Stimulated activated naive CD8-positive, alpha-beta T cell treated with anti-CD3 and anti-CD28 coated beads, Interleukin-15, Interleukin-2, amounts not matched to agents 100 ng/mL and 50 ng/mL, for 24 hours (primary cell): Measurements from ENCODE around the gene CNN1.
"Not testable (repeated sequence)": the region's sequence is repeated elsewhere in the genome, so short reads cannot be mapped to it uniquely, and the experiment has no call there.

ENCODE experiments used
- H3K27ac Mint-ChIP-seq: one replicate; pipeline ENCODE4 v1.8.0; 2021; ENCODE audit warnings: mild to moderate bottlenecking, mixed read lengths
- H3K27me3 Mint-ChIP-seq: one replicate; pipeline ENCODE4 v1.8.0; 2021; ENCODE audit warnings: mixed read lengths
- H3K36me3 Mint-ChIP-seq: one replicate; pipeline ENCODE4 v1.8.0; 2021; ENCODE audit warnings: low read depth, mixed read lengths
- H3K4me1 Mint-ChIP-seq: one replicate; pipeline ENCODE4 v1.8.0; 2021; ENCODE audit warnings: low read depth, mixed read lengths
- H3K4me3 Mint-ChIP-seq: one replicate; pipeline ENCODE4 v1.8.0; 2021; ENCODE audit warnings: mild to moderate bottlenecking, mixed read lengths
- H3K9me3 Mint-ChIP-seq: one replicate; pipeline ENCODE4 v1.8.0; 2021; ENCODE audit warnings: mixed read lengths

CNN1 gene

GRCh38 chr19:11570039-11570462 is 31.4 kb downstream of the CNN1 start:
- H3K36me3 Mint-ChIP-seq: peaks cover 4% of the 10 kb centered on the region
- no peaks in the 10 kb centered on the region for H3K9me3 Mint-ChIP-seq
- H3K4me3 Mint-ChIP-seq: no peak overlapping the region
- H3K4me1 Mint-ChIP-seq: peaks cover 24% of the 10 kb centered on the region
- H3K27ac Mint-ChIP-seq: peak overlapping the region; percentile 11
- H3K27me3 Mint-ChIP-seq: no peaks in the 10 kb centered on the region

DNA sequence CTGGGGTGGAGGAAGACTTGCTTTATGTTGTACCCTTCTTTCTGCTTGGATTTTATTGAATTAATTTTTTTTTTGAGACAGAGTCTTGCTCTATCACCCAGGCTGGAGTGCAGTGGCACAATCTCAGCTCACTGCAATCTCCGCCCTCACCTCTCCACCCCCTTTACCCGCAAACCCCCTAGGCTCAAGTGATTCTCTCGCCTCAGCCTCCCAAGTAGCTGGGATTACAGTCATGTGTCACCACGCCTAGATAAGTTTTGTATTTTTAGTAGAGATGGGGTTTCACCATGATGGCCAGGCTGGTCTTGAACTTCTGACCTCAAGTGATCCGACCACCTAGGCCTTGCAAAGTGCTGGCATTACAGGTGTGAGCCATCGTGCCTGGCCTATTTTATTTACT is 34.7 kb downstream of the CNN1 start:
- not testable (repeated sequence) for H3K36me3 Mint-ChIP-seq, H3K27ac Mint-ChIP-seq, H3K9me3 Mint-ChIP-seq, H3K4me3 Mint-ChIP-seq, H3K27me3 Mint-ChIP-seq
- H3K4me1 Mint-ChIP-seq: peaks cover 22% of the 10 kb centered on the region

DNA sequence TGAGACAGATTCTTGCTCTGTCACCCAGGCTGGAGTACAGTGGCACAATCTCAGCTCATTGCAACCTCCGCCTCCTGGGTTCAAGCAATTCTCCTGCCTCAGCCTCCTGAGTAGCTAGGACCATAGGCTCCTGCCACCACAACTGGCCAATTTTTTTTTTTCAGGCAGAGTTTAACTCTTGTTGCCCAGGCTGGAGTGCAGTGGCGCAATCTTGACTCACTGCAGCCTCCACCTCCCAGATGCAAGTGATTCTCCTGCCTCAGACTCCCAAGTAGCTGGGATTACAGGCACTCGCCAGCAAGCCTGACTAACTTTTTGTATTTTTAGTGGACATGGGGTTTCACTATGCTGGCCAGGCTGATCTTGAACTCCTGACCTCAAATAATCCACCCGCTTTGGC is 35.1 kb downstream of the CNN1 start:
- peaks cover 18% of the 10 kb centered on the region for H3K4me1 Mint-ChIP-seq
- not testable (repeated sequence) for H3K4me3 Mint-ChIP-seq, H3K9me3 Mint-ChIP-seq, H3K27me3 Mint-ChIP-seq, H3K36me3 Mint-ChIP-seq, H3K27ac Mint-ChIP-seq

- peaks cover 21% of the 10 kb centered on the region for H3K4me1 Mint-ChIP-seq
- H3K4me3 Mint-ChIP-seq: no peak overlapping the region
- H3K36me3 Mint-ChIP-seq: no peaks in the 10 kb centered on the region
Measured at GRCh38 chr19:11574689-11575088, 36.0 kb downstream of the CNN1 start.

GRCh38 chr19:11576227-11576626 is 37.6 kb downstream of the CNN1 start:
- H3K36me3 Mint-ChIP-seq: no peaks in the 10 kb centered on the region
- H3K4me3 Mint-ChIP-seq: no peak overlapping the region
- no peaks in the 10 kb centered on the region for H3K27me3 Mint-ChIP-seq
- H3K9me3 Mint-ChIP-seq: no peaks in the 10 kb centered on the region
- peaks cover 32% of the 10 kb centered on the region for H3K4me1 Mint-ChIP-seq
- H3K27ac Mint-ChIP-seq: no peak overlapping the region

More at GRCh38 chr19:11574689-11575088, 36.0 kb downstream of the CNN1 start:
- H3K27ac Mint-ChIP-seq: peak overlapping the region; percentile 72
- no peaks in the 10 kb centered on the region for H3K27me3 Mint-ChIP-seq
- no peaks in the 10 kb centered on the region for H3K9me3 Mint-ChIP-seq

DNA sequence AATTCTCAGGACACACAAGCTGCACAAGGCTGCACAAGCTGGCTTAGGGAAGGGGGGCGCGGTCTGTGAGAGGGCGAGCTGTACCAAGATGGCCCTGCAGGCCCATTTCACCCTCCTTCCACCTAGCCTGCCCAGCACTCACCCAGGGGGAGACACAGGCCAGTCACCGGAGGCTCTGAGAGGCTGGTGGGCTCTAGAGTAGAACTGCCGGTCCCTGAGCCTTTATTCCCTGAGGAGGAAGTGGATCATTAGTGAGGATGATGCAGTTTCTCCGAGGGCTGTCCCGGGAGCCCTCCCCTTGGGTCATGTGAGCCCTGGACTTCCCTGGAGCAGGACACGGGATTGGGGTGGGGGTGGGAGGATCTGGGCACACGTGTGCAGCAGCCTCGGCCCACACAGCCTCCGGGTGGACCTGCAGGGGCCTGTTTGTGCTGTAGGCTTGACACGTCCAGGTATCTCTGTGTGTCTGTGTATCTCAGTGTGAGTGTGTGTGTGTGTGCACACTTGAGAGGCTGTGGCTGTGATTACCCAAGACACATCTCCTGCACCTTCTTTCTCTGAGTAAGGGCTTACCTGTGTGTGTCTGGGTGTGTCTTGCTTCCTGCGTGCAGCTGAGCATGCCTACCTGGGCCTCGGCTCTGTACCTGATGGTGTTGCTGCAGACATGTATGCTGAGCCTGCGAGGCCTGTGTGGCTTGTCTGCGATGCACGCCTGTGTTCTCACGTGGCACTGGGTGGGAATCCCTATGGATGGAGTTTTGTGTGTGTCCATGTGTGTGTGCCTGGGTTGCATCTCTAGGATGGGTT is 39.0 kb downstream of the CNN1 start, which contains the start of gene ACP5:
ACP5 (minus strand) TSS at position 195 of the 807 bp plus-strand sequence. CDS start 328 bp downstream, outside the sequence.
- no peaks in the 10 kb centered on the region for H3K9me3 Mint-ChIP-seq
- H3K36me3 Mint-ChIP-seq: no peaks in the 10 kb centered on the region
- peak within 1 kb of the TSS; percentile 52 for H3K4me3 Mint-ChIP-seq
- H3K27ac Mint-ChIP-seq: no peak within 1 kb of the TSS
- no peaks in the 10 kb centered on the region for H3K27me3 Mint-ChIP-seq
- peaks cover 43% of the 10 kb centered on the region for H3K4me1 Mint-ChIP-seq

DNA sequence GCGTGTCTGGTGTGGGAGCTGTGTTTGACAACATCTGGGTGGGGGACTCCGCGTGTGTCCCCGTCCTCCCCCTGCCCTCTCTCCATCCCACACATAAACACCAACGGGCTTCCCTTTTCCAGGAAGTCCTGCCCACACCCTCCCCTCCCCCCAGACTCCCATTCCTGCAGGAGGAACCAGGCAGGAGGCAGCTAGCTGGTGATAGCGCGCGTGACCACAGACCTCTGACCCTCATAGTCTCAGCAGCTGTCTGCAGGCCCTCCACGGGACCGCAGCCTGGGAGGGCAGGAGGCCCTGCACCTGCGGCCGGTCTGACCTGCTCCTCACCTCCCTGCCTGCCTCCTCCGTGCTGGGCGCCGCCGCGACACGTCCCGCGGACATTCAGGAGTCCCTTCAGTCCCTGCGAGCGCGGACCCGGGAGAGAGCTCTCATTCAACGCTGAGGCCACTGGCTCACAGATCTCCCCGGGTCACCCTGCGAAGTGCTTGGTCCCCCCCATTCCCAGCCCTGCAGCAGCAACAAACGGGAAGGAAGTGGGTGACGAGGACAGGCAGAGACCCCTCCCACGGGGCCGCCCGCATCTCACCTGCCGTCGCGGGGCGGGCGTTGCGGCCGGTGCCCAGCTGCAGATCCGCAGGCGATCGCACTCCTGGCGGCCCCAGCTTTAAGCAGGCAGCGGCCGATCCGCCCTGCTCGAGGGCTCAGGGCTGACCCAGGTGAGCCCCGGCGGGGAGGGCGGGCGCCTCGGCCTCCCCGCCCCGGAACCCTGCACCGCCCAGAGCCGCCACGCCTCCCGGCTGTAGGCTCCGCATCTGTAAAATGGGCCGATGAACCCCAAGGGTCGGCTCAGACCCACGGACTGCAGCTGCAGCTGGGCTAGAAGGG is 39.8 kb downstream of the CNN1 start:
- H3K4me1 Mint-ChIP-seq: peaks cover 46% of the 10 kb centered on the region
- H3K27ac Mint-ChIP-seq: no peak overlapping the region
- no peaks in the 10 kb centered on the region for H3K9me3 Mint-ChIP-seq
- H3K27me3 Mint-ChIP-seq: no peaks in the 10 kb centered on the region
- H3K36me3 Mint-ChIP-seq: no peaks in the 10 kb centered on the region
- peak overlapping the region; percentile 64 for H3K4me3 Mint-ChIP-seq

DNA sequence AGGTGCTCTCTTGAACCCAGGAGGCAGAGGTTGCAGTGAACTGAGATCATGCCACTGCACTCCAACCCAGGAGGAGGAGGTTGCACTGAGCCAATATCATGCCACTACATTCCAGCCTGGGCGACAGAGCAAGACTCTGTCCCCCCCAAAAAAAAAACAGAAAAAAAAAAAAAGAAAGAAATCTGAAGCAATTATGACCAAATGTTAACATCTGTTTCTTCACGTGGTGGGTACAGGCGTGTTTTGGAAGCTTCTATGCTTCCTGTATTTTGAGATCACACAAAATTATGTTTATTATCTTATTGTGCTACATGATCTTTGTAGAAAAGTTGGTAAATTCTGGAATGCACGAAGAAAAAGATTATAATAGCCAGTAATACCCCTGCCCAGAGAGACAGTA is 41.5 kb downstream of the CNN1 start:
- H3K9me3 Mint-ChIP-seq: no peaks in the 10 kb centered on the region
- no peak overlapping the region for H3K4me3 Mint-ChIP-seq
- H3K27ac Mint-ChIP-seq: no peak overlapping the region
- H3K36me3 Mint-ChIP-seq: no peaks in the 10 kb centered on the region
- peaks cover 46% of the 10 kb centered on the region for H3K4me1 Mint-ChIP-seq
- no peaks in the 10 kb centered on the region for H3K27me3 Mint-ChIP-seq

GRCh38 chr19:11581740-11582139 is 43.1 kb downstream of the CNN1 start:
- Mint-ChIP-seq H3K4me1 (peaks cover 46% of the 10 kb centered on the region), H3K4me3 (peak overlapping the region; percentile 76), H3K9me3 (no peaks in the 10 kb centered on the region), H3K27ac (peak overlapping the region; percentile 90), H3K27me3 (no peaks in the 10 kb centered on the region), H3K36me3 (no peaks in the 10 kb centered on the region)

DNA sequence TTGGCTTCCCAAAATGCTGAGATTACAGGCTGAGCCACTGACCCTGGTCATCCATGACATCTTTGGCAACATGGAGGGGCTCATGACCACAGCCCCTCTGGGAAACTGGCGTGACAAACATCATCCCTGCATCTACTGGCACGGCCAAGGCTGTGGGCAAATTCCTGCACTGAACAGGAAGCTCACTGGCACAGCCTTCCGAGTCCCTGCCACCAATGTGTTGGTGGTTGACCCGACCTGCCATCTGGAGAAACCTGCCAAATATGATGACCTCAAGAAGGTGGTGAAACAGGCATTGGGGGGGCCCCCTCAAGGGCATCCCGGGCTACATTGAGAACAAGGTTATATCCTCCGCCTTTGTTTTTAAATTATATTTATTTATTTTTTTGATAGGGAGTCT is 47.7 kb downstream of the CNN1 start:
- no peaks in the 10 kb centered on the region for H3K27me3 Mint-ChIP-seq
- no peak overlapping the region for H3K27ac Mint-ChIP-seq
- no peak overlapping the region for H3K4me3 Mint-ChIP-seq
- no peaks in the 10 kb centered on the region for H3K9me3 Mint-ChIP-seq
- H3K36me3 Mint-ChIP-seq: no peaks in the 10 kb centered on the region
- H3K4me1 Mint-ChIP-seq: peaks cover 25% of the 10 kb centered on the region

DNA sequence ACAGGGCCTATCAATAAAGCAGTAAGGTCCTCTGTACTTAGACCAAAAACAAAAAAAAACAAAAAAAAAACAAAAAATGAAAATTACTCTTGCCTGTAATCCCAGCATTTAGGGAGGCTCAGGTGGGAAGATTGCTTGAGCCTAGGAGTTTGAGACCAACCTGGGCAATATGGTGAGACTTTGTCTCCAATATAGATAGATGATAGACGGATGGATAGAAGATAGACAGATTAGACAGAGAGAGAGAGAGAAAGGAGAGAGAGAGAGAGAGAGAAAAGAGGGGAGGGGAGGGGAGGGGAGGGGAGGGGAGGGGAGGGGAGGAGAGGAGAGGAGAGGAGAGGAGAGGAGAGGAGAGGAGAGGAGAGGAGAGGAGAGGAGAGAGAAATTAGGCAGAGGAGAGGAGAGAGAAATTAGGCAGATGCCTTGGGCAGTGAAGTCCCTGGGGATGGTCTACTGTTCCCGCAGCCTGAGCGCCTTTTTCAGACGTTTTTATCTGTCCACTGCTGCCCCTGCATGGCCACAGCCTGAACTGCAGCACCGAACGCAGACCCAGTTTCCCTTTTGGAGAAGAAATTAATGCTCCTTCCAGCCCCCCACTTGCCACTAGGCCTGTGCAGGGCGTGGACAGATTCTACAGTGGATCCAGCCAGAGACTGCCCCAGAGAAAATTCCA is 48.8 kb downstream of the CNN1 start:
- Mint-ChIP-seq H3K27ac (no peak overlapping the region), H3K27me3 (no peaks in the 10 kb centered on the region), H3K4me1 (peaks cover 16% of the 10 kb centered on the region)

DNA sequence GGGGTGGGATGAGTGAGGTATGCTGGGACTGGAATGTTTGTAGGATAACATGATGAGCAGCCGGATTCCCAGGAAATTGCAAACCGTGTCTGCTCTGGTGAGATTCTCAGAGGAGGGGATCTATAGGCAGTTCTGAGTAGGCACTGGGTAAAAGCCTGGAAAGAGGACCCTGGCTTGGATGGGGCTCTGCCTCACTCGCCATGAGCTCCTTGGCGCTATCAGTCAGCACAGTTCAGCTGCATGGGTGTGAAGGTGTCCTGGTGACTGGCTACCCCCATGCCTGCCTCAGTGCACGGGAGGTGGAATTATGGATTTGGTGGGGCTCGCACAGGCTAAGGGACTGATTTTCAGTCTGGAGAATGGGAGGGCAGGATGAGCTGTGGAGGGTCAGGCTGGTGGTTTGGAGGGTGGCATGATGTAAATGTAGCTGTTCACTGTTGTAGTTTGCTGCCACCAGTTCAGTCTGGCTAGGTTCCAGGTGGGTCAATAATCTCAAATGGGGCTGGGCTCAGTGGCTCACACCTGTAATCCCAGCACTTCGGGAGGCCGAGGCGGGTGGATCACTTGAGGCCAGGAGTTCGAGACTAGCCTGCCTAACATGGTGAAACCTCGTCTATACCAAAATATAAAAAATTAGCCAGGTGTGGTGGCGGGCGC is 49.5 kb downstream of the CNN1 start:
- Mint-ChIP-seq H3K27ac (no peak overlapping the region), H3K9me3 (no peaks in the 10 kb centered on the region)

More for the DNA sequence above, 48.8 kb downstream of the CNN1 start:
- H3K36me3 Mint-ChIP-seq: no peaks in the 10 kb centered on the region
- H3K4me3 Mint-ChIP-seq: no peak overlapping the region
- H3K9me3 Mint-ChIP-seq: no peaks in the 10 kb centered on the region

GRCh38 chr19:11594084-11594483 is 55.4 kb downstream of the CNN1 start:
- Mint-ChIP-seq H3K36me3 (peaks cover 1% of the 10 kb centered on the region), H3K4me3 (no peak overlapping the region), H3K27ac (no peak overlapping the region), H3K9me3 (no peaks in the 10 kb centered on the region), H3K4me1 (peaks cover 17% of the 10 kb centered on the region), H3K27me3 (no peaks in the 10 kb centered on the region)

More for the DNA sequence above, 49.5 kb downstream of the CNN1 start:
- H3K4me1 Mint-ChIP-seq: peaks cover 16% of the 10 kb centered on the region
- H3K4me3 Mint-ChIP-seq: no peak overlapping the region
- no peaks in the 10 kb centered on the region for H3K27me3 Mint-ChIP-seq
- no peaks in the 10 kb centered on the region for H3K36me3 Mint-ChIP-seq

DNA sequence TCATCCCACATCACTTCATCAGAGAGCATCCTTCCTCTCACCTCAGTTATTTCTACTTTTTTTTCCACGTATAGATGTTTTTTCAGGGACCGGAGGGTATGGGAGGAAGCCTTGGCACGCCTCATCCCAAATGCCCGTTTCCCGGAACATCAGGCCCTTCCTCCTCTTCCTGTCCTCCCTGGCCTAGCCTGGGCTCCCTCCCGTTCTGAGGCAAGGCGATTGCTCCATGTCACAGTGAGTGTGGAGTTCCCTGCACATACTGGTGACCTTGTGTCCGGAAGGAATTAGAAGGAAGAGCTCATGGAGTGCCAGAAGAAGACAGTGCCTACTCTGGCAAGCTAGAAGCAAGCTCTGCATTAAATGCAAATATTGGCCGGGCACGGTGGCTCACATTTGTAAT is 57.5 kb downstream of the CNN1 start:
- H3K9me3 Mint-ChIP-seq: no peaks in the 10 kb centered on the region
- no peak overlapping the region for H3K27ac Mint-ChIP-seq
- peaks cover 12% of the 10 kb centered on the region for H3K36me3 Mint-ChIP-seq
- H3K4me3 Mint-ChIP-seq: no peak overlapping the region
- H3K27me3 Mint-ChIP-seq: no peaks in the 10 kb centered on the region
- H3K4me1 Mint-ChIP-seq: peaks cover 26% of the 10 kb centered on the region
